HepG2 (cell line): ENCODE measurements around the gene PKMYT1. TPM values are rescaled to one million over a fixed set of nuclear protein-coding genes. Genes with fewer than 3 reads are reported as not detected.
A peak's percentile ranks its signal among the peaks of the same experiment; 100 is the strongest.

Experiments
- BATF2 ChIP-seq: sonication (generic); formaldehyde crosslinking; IDR thresholded peaks from 2 replicates; pipeline ENCODE4 v1.8.0; 2022; ENCODE audit warnings: mild to moderate bottlenecking, missing genetic modification reagents, moderate library complexity
- CENPX ChIP-seq: sonication (generic); formaldehyde crosslinking; IDR thresholded peaks from 2 replicates; pipeline ENCODE4 v1.9.0; 2021; ENCODE audit warnings: mild to moderate bottlenecking, missing genetic modification reagents, moderate library complexity
- EZH2 ChIP-seq: conservative IDR thresholded peaks from 2 replicates; pipeline ENCODE4 v1.6.1; 2012; ENCODE audit warnings: mild to moderate bottlenecking, low read depth, low read length, moderate library complexity
- HINFP ChIP-seq: sonication (generic); formaldehyde crosslinking; IDR thresholded peaks from 2 replicates; pipeline ENCODE4 v1.4.0; 2020; ENCODE audit warnings: low read depth, mild to moderate bottlenecking, missing genetic modification reagents
- IRX3 ChIP-seq: sonication (generic); formaldehyde crosslinking; IDR thresholded peaks from 2 replicates; pipeline ENCODE4 v1.8.1; 2023; ENCODE audit warnings: mild to moderate bottlenecking, low read depth, missing genetic modification reagents, borderline replicate concordance
- NFE2L2 ChIP-seq: fragments of 150-350 bp; IDR thresholded peaks from 2 replicates; pipeline ENCODE4 v1.6.1; 2014; ENCODE audit warnings: low read length
- PCBP2 ChIP-seq: fragments of 200-400 bp; formaldehyde crosslinking; optimal IDR thresholded peaks from 2 replicates; pipeline ENCODE3; 2018; ENCODE audit warnings: low read length, low read depth; ENCODE audit not compliant: poor library complexity, severe bottlenecking
- RBFOX2 ChIP-seq: fragments of 200-400 bp; formaldehyde crosslinking; IDR thresholded peaks from 2 replicates; pipeline ENCODE4 v1.6.1; 2017; ENCODE audit warnings: low read depth, mild to moderate bottlenecking, low read length
- SOX5 ChIP-seq: IDR thresholded peaks from 2 replicates; pipeline ENCODE4 v1.6.1; 2016; ENCODE audit warnings: borderline replicate concordance
- THYN1 ChIP-seq: sonication (generic); formaldehyde crosslinking; IDR thresholded peaks from 2 replicates; pipeline ENCODE4 v1.8.1; 2023; ENCODE audit warnings: low read depth, mild to moderate bottlenecking, moderate library complexity, missing genetic modification reagents, borderline replicate concordance
- YY1 ChIP-seq: IDR thresholded peaks from 2 replicates; pipeline ENCODE4 v1.6.1; 2011; ENCODE audit warnings: low read length, low read depth, moderate library complexity, mild to moderate bottlenecking; ENCODE audit not compliant: insufficient read depth, insufficient replicate concordance
- ZNF224 ChIP-seq: sonication (generic); formaldehyde crosslinking; IDR thresholded peaks from 2 replicates; pipeline ENCODE4 v1.5.0; 2020; ENCODE audit warnings: mild to moderate bottlenecking, missing genetic modification reagents
- ZNF451 ChIP-seq: sonication (generic); formaldehyde crosslinking; IDR thresholded peaks from 2 replicates; pipeline ENCODE4 v1.5.0; 2020; ENCODE audit warnings: mild to moderate bottlenecking, missing genetic modification reagents
- ZNF549 ChIP-seq: sonication (generic); formaldehyde crosslinking; IDR thresholded peaks from 2 replicates; pipeline ENCODE4 v1.5.0; 2020; ENCODE audit warnings: missing genetic modification reagents
- ZNF615 ChIP-seq: sonication (generic); formaldehyde crosslinking; IDR thresholded peaks from 2 replicates; pipeline ENCODE4 v1.5.0; 2020; ENCODE audit warnings: mild to moderate bottlenecking, missing genetic modification reagents, borderline replicate concordance
- polyA plus RNA-seq, 8 experiments: library from polyadenylated mRNA; depleted of rRNA in 3 of 8; stranded (reverse) in 7 of 8; unstranded in 1 of 8; fragments of >200 nt; fragmentation: Illumina TruSeq in 4 of 8; extraction: Trizol in 4 of 8; gene quantifications; 2 replicates each; pipeline versions ENCODE4 v1.2.1 to v1.2.3, GENCODE V29; 2011 to 2016; ENCODE audit warnings: low read depth in 4 of 8, missing spikeins in 1 of 8, mixed read lengths in 1 of 8; ENCODE audit not compliant: insufficient read depth in 1 of 8
- total RNA-seq, 5 experiments: library from RNA; depleted of rRNA; stranded (reverse); fragments of >200 nt; fragmentation: Illumina TruSeq; extraction: Trizol; gene quantifications; 2 replicates each; pipeline ENCODE4 v1.2.3, GENCODE V29; 2016; ENCODE audit warnings: low read depth in 1 of 5
- TF ChIP-seq, protein P1 (sequence below): IDR thresholded peaks from 2 replicates; pipeline ENCODE4 v1.4.0; 2020; ENCODE audit warnings: mild to moderate bottlenecking, missing genetic modification reagents
- TF ChIP-seq, protein P2 (sequence below): sonication (generic); formaldehyde crosslinking; IDR thresholded peaks from 2 replicates; pipeline ENCODE4 v1.4.0; 2020; ENCODE audit warnings: missing genetic modification reagents
- TF ChIP-seq, protein P3 (sequence below): sonication (generic); formaldehyde crosslinking; IDR thresholded peaks from 2 replicates; pipeline ENCODE4 v1.5.0; 2020; ENCODE audit warnings: mild to moderate bottlenecking, missing genetic modification reagents

The PKMYT1 gene
- total and polyA plus RNA-seq, 2 of the 13 experiments (the other 11 are each of a cell fraction or from before 2014, with no cell fraction given): 7.0 to 27.8 TPM

DNA sequence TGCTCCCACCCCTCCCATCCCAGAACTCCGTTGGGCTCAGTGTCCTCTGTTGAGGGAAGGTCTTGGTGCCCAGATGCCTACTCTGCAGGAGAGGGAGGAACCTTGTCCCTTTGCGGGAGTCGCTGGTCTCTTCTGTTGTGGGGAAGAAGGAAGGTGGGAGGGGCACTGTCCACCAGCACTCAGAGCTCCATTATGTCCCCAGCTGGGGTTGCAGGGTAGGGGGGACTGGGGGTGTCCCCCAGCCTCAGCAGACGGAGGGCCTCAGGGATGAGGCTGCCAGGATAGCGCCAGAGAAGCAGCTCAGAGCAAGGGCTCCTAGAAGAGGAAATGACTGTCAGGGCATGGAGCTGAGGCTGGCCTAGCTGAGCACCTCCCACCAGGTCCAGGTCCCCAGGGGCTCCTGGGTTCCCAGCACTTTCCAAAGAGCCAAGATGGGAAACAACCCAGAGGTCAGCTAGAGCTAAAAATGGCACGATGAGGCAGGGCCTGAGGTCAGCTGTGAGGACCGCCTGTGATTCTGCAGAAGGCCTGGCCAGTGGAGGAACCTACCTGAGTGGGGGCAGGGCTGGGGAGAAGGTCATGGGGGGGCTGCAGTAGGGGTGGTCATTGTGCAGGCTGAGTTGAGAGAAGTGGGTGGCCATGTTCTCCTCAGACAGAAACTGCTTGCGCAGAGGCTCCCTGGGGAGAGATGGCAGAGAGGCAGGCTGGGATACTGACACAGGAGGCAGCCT lies 42.6 kb upstream of the PKMYT1 start (continued):
- TF ChIP-seq, protein P1, sequence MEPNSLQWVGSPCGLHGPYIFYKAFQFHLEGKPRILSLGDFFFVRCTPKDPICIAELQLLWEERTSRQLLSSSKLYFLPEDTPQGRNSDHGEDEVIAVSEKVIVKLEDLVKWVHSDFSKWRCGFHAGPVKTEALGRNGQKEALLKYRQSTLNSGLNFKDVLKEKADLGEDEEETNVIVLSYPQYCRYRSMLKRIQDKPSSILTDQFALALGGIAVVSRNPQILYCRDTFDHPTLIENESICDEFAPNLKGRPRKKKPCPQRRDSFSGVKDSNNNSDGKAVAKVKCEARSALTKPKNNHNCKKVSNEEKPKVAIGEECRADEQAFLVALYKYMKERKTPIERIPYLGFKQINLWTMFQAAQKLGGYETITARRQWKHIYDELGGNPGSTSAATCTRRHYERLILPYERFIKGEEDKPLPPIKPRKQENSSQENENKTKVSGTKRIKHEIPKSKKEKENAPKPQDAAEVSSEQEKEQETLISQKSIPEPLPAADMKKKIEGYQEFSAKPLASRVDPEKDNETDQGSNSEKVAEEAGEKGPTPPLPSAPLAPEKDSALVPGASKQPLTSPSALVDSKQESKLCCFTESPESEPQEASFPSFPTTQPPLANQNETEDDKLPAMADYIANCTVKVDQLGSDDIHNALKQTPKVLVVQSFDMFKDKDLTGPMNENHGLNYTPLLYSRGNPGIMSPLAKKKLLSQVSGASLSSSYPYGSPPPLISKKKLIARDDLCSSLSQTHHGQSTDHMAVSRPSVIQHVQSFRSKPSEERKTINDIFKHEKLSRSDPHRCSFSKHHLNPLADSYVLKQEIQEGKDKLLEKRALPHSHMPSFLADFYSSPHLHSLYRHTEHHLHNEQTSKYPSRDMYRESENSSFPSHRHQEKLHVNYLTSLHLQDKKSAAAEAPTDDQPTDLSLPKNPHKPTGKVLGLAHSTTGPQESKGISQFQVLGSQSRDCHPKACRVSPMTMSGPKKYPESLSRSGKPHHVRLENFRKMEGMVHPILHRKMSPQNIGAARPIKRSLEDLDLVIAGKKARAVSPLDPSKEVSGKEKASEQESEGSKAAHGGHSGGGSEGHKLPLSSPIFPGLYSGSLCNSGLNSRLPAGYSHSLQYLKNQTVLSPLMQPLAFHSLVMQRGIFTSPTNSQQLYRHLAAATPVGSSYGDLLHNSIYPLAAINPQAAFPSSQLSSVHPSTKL: no peak
- TF ChIP-seq THYN1 (CRISPR knock-in tag) (no peak), EZH2 (no peak), BATF2 (CRISPR knock-in tag) (no peak), ZNF224 (CRISPR knock-in tag) (no peak), CENPX (CRISPR knock-in tag) (no peak), RBFOX2 (0 out of 2 replicates have a peak, but pooled peaks have one; percentile 21), ZNF615 (CRISPR knock-in tag) (no peak), ZNF549 (CRISPR knock-in tag) (no peak), HINFP (0 out of 2 replicates have a peak, but pooled peaks have one; percentile 38), NFE2L2 (no peak), ZNF451 (no peak), IRX3 (no peak), PCBP2 (no peak), SOX5 (CRISPR knock-in tag) (no peak), YY1 (peak; percentile 13)
- TF ChIP-seq, protein P2, sequence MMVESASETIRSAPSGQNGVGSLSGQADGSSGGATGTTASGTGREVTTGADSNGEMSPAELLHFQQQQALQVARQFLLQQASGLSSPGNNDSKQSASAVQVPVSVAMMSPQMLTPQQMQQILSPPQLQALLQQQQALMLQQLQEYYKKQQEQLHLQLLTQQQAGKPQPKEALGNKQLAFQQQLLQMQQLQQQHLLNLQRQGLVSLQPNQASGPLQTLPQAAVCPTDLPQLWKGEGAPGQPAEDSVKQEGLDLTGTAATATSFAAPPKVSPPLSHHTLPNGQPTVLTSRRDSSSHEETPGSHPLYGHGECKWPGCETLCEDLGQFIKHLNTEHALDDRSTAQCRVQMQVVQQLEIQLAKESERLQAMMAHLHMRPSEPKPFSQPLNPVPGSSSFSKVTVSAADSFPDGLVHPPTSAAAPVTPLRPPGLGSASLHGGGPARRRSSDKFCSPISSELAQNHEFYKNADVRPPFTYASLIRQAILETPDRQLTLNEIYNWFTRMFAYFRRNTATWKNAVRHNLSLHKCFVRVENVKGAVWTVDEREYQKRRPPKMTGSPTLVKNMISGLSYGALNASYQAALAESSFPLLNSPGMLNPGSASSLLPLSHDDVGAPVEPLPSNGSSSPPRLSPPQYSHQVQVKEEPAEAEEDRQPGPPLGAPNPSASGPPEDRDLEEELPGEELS (CRISPR knock-in tag): no peak
- TF ChIP-seq, protein P3, sequence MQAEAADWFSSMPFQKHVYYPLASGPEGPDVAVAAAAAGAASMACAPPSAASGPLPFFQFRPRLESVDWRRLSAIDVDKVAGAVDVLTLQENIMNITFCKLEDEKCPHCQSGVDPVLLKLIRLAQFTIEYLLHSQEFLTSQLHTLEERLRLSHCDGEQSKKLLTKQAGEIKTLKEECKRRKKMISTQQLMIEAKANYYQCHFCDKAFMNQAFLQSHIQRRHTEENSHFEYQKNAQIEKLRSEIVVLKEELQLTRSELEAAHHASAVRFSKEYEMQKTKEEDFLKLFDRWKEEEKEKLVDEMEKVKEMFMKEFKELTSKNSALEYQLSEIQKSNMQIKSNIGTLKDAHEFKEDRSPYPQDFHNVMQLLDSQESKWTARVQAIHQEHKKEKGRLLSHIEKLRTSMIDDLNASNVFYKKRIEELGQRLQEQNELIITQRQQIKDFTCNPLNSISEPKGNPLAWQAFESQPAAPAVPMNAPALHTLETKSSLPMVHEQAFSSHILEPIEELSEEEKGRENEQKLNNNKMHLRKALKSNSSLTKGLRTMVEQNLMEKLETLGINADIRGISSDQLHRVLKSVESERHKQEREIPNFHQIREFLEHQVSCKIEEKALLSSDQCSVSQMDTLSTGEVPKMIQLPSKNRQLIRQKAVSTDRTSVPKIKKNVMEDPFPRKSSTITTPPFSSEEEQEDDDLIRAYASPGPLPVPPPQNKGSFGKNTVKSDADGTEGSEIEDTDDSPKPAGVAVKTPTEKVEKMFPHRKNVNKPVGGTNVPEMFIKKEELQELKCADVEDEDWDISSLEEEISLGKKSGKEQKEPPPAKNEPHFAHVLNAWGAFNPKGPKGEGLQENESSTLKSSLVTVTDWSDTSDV (CRISPR knock-in tag): 0 out of 2 replicates have a peak, but pooled peaks have one; percentile 24
